B cell (primary cell): ENCODE data around the gene LENEP. TPM values are rescaled to one million over a fixed set of nuclear protein-coding genes. Genes with fewer than 3 reads are reported as not detected.

Experiments
- ATAC-seq: fragments of 200-7000 bp; cut with Tn5 transposase; one replicate; pipeline ENCODE4 v1.10.0; 2021; ENCODE audit warnings: low read depth, mild to moderate bottlenecking, moderate number of reproducible peaks, moderate library complexity
- CTCF ChIA-PET: fragments of 350-600 bp; sonication (Branson Sonifier 250); formaldehyde crosslinking; loops from one replicate; lab custom pipeline; 2021; ENCODE audit warnings: antibody characterized with exemption, inconsistent platforms; lab: Charles Lee
- POLR2A ChIA-PET: fragments of 350-600 bp; sonication (Branson Sonifier 250); formaldehyde crosslinking; loops from one replicate; lab custom pipeline; 2021; ENCODE audit warnings: antibody characterized with exemption; lab: Charles Lee
- DNase-seq: peaks from one replicate; pipeline ENCODE4 v3.0.0; 2013
- H2AFZ ChIP-seq: 2 replicates; pipeline ENCODE4 v1.6.1; 2012; ENCODE audit warnings: mild to moderate bottlenecking, low read depth, low read length; ENCODE audit not compliant: insufficient read depth, poor library complexity, severe bottlenecking
- H3K27ac ChIP-seq, 2 donors: 1 replicate in 1 of 2; 2 replicates in 1 of 2; pipeline ENCODE4 v1.5.1; 2012 to 2013; ENCODE audit warnings: low read length in 2 of 2, mild to moderate bottlenecking in 2 of 2, moderate library complexity in 1 of 2
- H3K27me3 ChIP-seq, 4 experiments: fragments of 200-600 bp in 1 of 4; sonication (generic) in 1 of 4; replicated peaks in 1 of 4; 1 replicate in 2 of 4; 2 replicates in 2 of 4; pipeline versions ENCODE4 v1.6.1 to v1.7.0; 2013 to 2016; ENCODE audit warnings: low read length in 3 of 4, mild to moderate bottlenecking in 2 of 4, mixed read lengths in 1 of 4, moderate library complexity in 1 of 4; ENCODE audit not compliant: insufficient read depth in 4 of 4, control insufficient read depth in 3 of 4; ENCODE audit errors: control extremely low read depth in 1 of 4
- H3K36me3 ChIP-seq, 2 experiments: replicated peaks in 1 of 2; 1 replicate in 1 of 2; 2 replicates in 1 of 2; pipeline versions ENCODE4 v1.6.1 to v1.7.1; 2013; ENCODE audit warnings: low read length in 1 of 2; ENCODE audit not compliant: insufficient read depth in 2 of 2, control insufficient read depth in 1 of 2; ENCODE audit errors: control extremely low read depth in 1 of 2, extremely low read depth in 1 of 2
- H3K4me1 ChIP-seq, 2 donors: fragments of 200-600 bp in 1 of 2; sonication (generic) in 1 of 2; 1 replicate in 1 of 2; 2 replicates in 1 of 2; pipeline versions ENCODE4 v1.5.1 to v1.6.1; 2013 to 2017; ENCODE audit warnings: low read length in 2 of 2; ENCODE audit not compliant: control insufficient read depth in 2 of 2, insufficient read depth in 2 of 2
- H3K4me2 ChIP-seq: replicated peaks from 2 replicates; pipeline ENCODE3; 2012; ENCODE audit warnings: mild to moderate bottlenecking, low read depth, low read length; ENCODE audit not compliant: poor library complexity, severe bottlenecking
- H3K4me3 ChIP-seq, 5 experiments: fragments of 200-600 bp in 1 of 5; sonication (generic) in 1 of 5; 1 replicate in 3 of 5; 2 replicates in 2 of 5; pipeline versions ENCODE4 v1.5.1 to v1.7.0; 2011 to 2016; ENCODE audit warnings: low read length in 4 of 5, mild to moderate bottlenecking in 4 of 5, low read depth in 2 of 5, control low read depth in 1 of 5, moderate library complexity in 1 of 5; ENCODE audit not compliant: insufficient read depth in 1 of 5; ENCODE audit errors: control extremely low read depth in 1 of 5, extremely low read depth in 1 of 5
- H3K79me2 ChIP-seq: fragments of 200-600 bp; sonication (generic); one replicate; pipeline ENCODE4 v1.6.0; 2016; ENCODE audit warnings: low read length; ENCODE audit not compliant: control insufficient read depth, insufficient read depth
- H3K9ac ChIP-seq: fragments of 200-600 bp; sonication (generic); 2 replicates; pipeline ENCODE4 v1.6.1; 2017; ENCODE audit warnings: mild to moderate bottlenecking, low read length, moderate library complexity
- H3K9me3 ChIP-seq, 3 donors: one replicate each; pipeline versions ENCODE4 v1.6.1 to v1.7.1; 2013; ENCODE audit warnings: low read length in 2 of 3; ENCODE audit not compliant: control insufficient read depth in 2 of 3, insufficient read depth in 1 of 3; ENCODE audit errors: control extremely low read depth in 1 of 3
- H4K20me1 ChIP-seq: 2 replicates; pipeline ENCODE4 v1.6.0; 2012; ENCODE audit warnings: mild to moderate bottlenecking, low read length; ENCODE audit not compliant: insufficient read depth, control insufficient read depth, poor library complexity, severe bottlenecking
- H3K27ac Mint-ChIP-seq: one replicate; pipeline ENCODE4 v1.8.0; 2021; ENCODE audit warnings: mixed read lengths
- H3K27me3 Mint-ChIP-seq: one replicate; pipeline ENCODE4 v1.8.0; 2021; ENCODE audit warnings: mixed read lengths
- H3K4me1 Mint-ChIP-seq: one replicate; pipeline ENCODE4 v1.8.0; 2021; ENCODE audit warnings: mixed read lengths
- H3K4me3 Mint-ChIP-seq: one replicate; pipeline ENCODE4 v1.8.0; 2021; ENCODE audit warnings: mixed read lengths
- H3K9me3 Mint-ChIP-seq: one replicate; pipeline ENCODE4 v1.8.0; 2022; ENCODE audit warnings: mixed read lengths; ENCODE audit not compliant: insufficient read depth
- EZH2 ChIP-seq: IDR thresholded peaks from 2 replicates; pipeline ENCODE4 v1.6.1; 2012; ENCODE audit warnings: borderline replicate concordance, low read depth, mild to moderate bottlenecking, moderate library complexity, low read length; ENCODE audit not compliant: insufficient read depth, poor library complexity, severe bottlenecking
- WGBS: methylation state at CpG from one replicate; pipeline ENCODE4 v1.1.5; 2013; ENCODE audit warnings: missing lambda C conversion rate; ENCODE audit not compliant: insufficient coverage; 5-methylcytosine and 5-hydroxymethylcytosine counted together
- intact Hi-C: fragments of 100-400 bp; cut with micrococcal nuclease; formaldehyde crosslinking; loops from one replicate; pipeline ENCODE4 v1.10.0; 2022
- polyA plus RNA-seq: library from polyadenylated mRNA; depleted of rRNA; stranded (reverse); fragments of >200 nt; gene quantifications from 2 replicates; pipeline ENCODE4 v1.2.3, GENCODE V29; 2012
- total RNA-seq, 2 donors: library from RNA; stranded (reverse); fragments of 120-200 nt in 1 of 2; gene quantifications; 1 replicate in 1 of 2; 2 replicates in 1 of 2; pipeline versions ENCODE4 v1.2.3 to v1.2.4, GENCODE V29; 2013 to 2022
- TF ChIP-seq, protein P1 (sequence below): fragments of 200-600 bp; IDR thresholded peaks from one replicate; pipeline ENCODE4 v1.8.0; 2022; ENCODE audit warnings: antibody characterized with exemption, mild to moderate bottlenecking

The LENEP gene
- total and polyA plus RNA-seq, 2 donors (not counting 1 experiment from before 2014, with no cell fraction given): 2.0 TPM; not detected in 1

DNA sequence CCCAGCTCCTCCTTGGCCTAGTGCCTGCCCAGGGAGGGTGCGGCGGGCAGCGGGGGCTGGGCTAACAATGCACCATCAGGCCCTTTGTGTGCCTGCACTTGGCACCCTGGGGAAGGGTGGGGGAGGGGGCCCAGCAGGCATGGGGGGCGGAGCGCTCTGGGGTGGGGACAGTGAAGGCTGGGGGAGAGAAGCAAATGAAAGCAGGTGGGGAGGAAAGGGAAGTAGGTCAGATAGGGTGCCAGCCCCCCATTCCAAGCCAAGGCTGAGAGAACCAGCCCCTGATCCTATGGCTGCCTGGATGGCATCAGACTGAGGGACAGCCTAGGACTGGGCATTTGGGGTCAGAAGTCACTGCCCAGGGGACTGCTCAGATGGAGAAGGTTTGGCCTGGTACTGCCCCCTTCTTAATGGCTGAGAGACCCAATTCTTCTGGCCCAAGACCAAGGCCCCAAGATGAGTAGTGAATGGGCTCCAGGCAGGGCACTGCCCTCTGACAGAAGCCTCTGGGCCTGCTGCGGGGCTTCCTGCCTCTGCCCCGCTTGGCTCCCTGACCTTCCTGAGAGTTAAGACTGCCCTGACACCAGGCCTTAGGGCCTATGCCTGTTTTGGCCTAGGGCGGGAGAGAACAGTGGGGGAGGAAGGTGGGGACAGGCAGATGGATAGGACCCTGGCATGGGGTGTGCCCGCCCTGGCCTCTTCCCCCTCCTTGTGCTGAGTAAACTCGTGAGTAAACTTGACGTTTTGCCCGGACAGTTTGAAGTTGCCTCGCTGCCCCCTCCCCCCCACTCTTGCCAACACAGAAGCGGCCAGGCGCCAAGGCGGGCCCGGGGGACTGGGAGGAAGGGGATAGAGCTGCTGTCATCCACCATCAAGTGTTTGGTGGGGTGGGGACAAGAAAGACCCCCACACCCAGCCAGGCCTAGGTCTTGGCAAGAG, 12.0 kb downstream of the LENEP start:
- H3K79me2 ChIP-seq: peaks cover 73% of the 10 kb centered on the region
- H3K27ac ChIP-seq: peak overlapping the region; percentile 80 to 81
- peak overlapping the region; percentile 96 for H3K4me2 ChIP-seq
- H3K4me3 Mint-ChIP-seq: peak overlapping the region; percentile 90
- H4K20me1 ChIP-seq: peaks cover 29% of the 10 kb centered on the region
- no peaks in the 10 kb centered on the region for H3K27me3 ChIP-seq
- TF ChIP-seq EZH2: no peak
- TF ChIP-seq, protein P1, sequence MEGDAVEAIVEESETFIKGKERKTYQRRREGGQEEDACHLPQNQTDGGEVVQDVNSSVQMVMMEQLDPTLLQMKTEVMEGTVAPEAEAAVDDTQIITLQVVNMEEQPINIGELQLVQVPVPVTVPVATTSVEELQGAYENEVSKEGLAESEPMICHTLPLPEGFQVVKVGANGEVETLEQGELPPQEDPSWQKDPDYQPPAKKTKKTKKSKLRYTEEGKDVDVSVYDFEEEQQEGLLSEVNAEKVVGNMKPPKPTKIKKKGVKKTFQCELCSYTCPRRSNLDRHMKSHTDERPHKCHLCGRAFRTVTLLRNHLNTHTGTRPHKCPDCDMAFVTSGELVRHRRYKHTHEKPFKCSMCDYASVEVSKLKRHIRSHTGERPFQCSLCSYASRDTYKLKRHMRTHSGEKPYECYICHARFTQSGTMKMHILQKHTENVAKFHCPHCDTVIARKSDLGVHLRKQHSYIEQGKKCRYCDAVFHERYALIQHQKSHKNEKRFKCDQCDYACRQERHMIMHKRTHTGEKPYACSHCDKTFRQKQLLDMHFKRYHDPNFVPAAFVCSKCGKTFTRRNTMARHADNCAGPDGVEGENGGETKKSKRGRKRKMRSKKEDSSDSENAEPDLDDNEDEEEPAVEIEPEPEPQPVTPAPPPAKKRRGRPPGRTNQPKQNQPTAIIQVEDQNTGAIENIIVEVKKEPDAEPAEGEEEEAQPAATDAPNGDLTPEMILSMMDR: no peak
- no peaks in the 10 kb centered on the region for H3K9me3 Mint-ChIP-seq
- H2AFZ ChIP-seq: no peak overlapping the region
- peaks cover 0 to 5% of the 10 kb centered on the region in 2 experiments for H3K36me3 ChIP-seq
- H3K9ac ChIP-seq: peak overlapping the region; percentile 94
- no peaks in the 10 kb centered on the region for H3K27me3 Mint-ChIP-seq
- ATAC-seq (peak; percentile 1), DNase-seq (peak; percentile 76)
- WGBS: 64% methylated on average over 7 of the region's 17 CpGs
- intact Hi-C loops: loop anchor here (1.0 kb wide), 1 partner anchor 12 kb away; no protein-coding TSS in a partner anchor
- H3K27ac Mint-ChIP-seq: peak overlapping the region; percentile 86
- POLR2A ChIA-PET: interaction anchor here (1.5 to 7.4 kb wide), 2 partner anchors 10 to 31 kb away, joined by 9 to 74 read pairs; partner anchors contain the start of gene CKS1B
- peak overlapping the region in 4 of 5 experiments; percentile 84 to 98 (median 93) for H3K4me3 ChIP-seq
- peaks cover 56% of the 10 kb centered on the region for H3K4me1 Mint-ChIP-seq
- H3K4me1 ChIP-seq: peaks cover 65 to 67% of the 10 kb centered on the region in 2 donors
- no peaks in the 10 kb centered on the region for H3K9me3 ChIP-seq
- CTCF ChIA-PET: interaction anchor here (1.5 to 18.4 kb wide), 4 partner anchors 5 to 50 kb away, joined by 3 to 295 read pairs (median 150); partner anchors contain the start of genes FLAD1, LENEP, PBXIP1 and ZBTB7B
